Measurements from ENCODE around the gene HOXC6.

The HOXC6 gene

DNA sequence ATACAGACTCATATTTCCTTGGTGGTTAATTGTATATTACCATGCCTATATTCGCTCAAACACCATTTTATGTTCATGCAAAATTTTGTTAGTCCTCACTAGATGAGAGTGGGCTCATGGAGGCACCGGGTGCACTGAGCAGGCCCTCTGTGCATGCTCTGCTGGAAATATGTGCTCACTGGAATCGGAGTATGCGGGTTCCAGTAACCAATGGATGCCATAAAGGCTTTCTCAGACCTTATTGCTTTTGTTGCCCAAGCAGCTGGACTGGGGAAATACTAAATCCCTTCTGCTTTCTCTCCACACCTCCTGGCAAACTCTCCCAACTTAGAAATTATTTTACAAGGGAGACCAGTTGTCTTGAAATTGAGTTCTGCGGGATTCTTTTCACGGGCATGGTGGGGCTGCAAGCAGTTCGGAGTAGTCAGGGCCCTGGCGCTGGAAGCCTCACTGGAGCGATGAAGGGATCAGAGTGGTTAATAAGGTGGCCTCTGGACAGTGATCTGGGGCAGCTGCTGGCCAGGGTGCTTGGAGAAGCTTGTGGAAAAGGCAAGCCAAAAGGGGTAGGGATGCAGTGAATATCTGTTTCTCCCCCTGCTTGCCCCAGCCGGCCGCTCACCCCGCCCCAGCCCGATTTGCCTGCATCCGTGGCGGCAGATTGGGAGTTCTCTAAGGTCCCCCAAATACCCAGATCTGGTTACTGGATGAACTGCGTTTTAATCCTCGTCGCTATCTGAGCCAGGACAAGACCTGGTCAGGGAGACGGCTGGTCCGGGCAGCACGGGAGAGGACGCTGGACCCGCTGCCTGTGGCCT is 7.4 kb upstream of the HOXC6 start:
- no peaks in the 10 kb centered on the region for H3K36me3 ChIP-seq (ENCODE audit: insufficient read depth, low read length)
- H3K4me1 ChIP-seq (ENCODE audit: insufficient read depth, low read length): peaks cover 11% of the 10 kb centered on the region
- H3K9me3 ChIP-seq (ENCODE audit: low read length): no peaks in the 10 kb centered on the region
- no peak overlapping the region for H3K27ac ChIP-seq (ENCODE audit: low read depth, low read length)
- H3K4me3 ChIP-seq (ENCODE audit: low read depth in 1 of 2, low read length in 2 of 2): no peak overlapping the region
- H3K9ac ChIP-seq (ENCODE audit: low read length): no peak overlapping the region
- peaks cover 12 to 88% of the 10 kb centered on the region in 2 donors for H3K27me3 ChIP-seq (ENCODE audit: control insufficient read depth in 1 of 2, insufficient read depth in 2 of 2, low read length in 2 of 2)

DNA sequence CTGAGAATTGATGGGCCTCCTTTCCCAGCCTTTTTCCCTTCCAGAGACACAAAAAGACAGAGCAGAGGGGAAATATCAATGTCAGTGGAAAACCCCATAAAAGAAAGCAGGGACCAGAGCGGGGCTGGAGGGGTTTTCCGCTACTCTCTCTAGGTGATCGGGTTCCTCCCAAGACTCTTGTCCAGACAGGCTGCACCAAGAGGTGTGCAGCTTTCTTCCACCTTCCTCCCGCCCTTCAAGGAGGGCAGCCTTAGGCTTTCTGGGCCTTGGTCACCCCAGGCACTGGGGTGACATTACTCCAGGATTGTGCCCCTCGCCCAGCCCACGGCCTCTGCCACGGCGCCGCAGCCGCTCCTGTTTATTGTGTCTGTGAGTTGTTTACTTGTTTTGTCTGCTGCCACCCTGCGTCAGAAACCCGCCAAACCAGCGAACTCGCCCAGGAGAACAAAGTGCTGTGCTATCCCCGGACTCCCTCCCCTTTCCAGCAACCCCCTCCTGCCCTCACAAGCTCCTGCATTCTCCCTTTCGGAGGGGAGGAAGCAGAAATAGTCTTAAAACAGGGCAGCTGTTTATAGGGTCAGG is 6.7 kb upstream of the HOXC6 start:
- no peak overlapping the region for H3K27ac ChIP-seq (ENCODE audit: low read depth, low read length)

DNA sequence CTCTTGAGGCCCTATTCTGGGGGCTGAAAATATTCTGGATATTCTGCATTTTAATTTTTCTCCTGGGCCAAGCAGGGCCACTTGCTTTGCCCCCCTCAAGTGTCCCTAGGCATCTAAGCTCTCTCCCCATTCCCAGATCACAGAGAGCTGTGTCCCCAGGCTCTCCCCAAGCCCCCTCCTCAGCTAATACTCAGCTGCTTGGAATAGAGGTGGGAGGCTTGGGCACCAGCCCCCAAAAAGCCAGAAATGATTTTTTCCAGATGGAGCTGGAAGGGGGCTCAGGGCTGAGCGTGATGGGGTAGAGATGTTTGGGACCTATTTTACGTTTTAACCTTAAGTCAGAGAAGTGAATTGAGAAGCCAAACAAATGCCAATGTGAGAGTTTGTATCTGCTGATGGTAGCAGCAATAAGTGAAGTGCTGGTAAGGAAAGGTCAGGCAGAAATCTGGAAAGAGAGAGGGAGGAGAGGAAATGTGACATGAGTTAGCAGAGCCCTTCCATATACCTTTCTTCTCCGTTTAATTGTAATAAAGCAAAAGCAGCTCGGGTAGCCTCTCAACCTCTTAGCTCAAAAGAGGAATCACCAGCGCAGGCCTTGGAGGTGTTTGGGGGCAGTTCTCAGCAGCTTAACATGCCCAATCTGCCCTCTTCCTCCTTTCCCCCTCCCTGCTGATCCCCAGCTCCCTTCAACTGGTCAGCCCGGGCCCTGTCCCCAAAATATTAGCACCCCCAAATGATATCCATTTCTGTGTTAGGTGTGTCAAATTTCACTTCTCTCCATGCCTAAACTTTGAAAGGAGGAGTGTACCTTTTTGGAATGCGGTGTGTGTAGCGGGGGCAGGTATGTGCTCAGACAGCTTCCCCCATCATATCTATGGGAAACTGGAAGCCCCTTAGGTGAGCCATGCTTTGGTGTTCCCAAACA is 5.0 kb upstream of the HOXC6 start:
- Histone ChIP-seq H3K27ac (ENCODE audit: low read depth, low read length) (no peak overlapping the region), H3K9ac (ENCODE audit: low read length) (no peak overlapping the region), H3K4me1 (ENCODE audit: insufficient read depth, low read length) (peaks cover 5% of the 10 kb centered on the region), H3K27me3 (ENCODE audit: control insufficient read depth in 1 of 2, insufficient read depth in 2 of 2, low read length in 2 of 2) (peaks cover 26 to 90% of the 10 kb centered on the region in 2 donors), H3K9me3 (ENCODE audit: low read length) (no peaks in the 10 kb centered on the region), H3K36me3 (ENCODE audit: insufficient read depth, low read length) (no peaks in the 10 kb centered on the region), H3K4me3 (ENCODE audit: low read depth in 1 of 2, low read length in 2 of 2) (no peak overlapping the region)

More for the DNA sequence above, 6.7 kb upstream of the HOXC6 start:
- Histone ChIP-seq H3K27me3 (ENCODE audit: control insufficient read depth in 1 of 2, insufficient read depth in 2 of 2, low read length in 2 of 2) (peaks cover 13 to 90% of the 10 kb centered on the region in 2 donors), H3K4me3 (ENCODE audit: low read depth in 1 of 2, low read length in 2 of 2) (no peak overlapping the region), H3K4me1 (ENCODE audit: insufficient read depth, low read length) (peaks cover 5% of the 10 kb centered on the region), H3K9me3 (ENCODE audit: low read length) (no peaks in the 10 kb centered on the region), H3K9ac (ENCODE audit: low read length) (no peak overlapping the region), H3K36me3 (ENCODE audit: insufficient read depth, low read length) (no peaks in the 10 kb centered on the region)

DNA sequence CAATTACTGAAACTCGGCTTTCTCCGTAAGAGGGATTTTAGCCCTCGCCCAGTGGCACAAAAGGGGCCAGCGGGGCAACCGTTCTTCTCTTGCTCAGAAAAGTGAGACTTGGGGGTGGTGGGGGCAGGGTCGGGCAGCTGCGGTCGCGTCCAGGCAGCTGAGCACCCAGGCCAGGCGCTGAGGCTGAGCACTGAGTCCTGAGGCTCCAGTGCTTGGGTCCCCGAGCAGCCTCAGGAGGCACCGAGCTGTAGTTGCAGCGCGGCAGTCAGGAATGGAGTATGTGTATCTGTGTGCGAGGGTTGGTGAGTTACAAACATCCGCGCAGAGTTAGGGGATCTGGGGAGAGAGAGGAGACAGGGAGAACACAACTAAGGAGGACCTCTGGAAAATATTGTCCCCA is 4.1 kb upstream of the HOXC6 start:
- H3K4me1 ChIP-seq (ENCODE audit: insufficient read depth, low read length): peaks cover 13% of the 10 kb centered on the region
- H3K9me3 ChIP-seq (ENCODE audit: low read length): no peaks in the 10 kb centered on the region
- peaks cover 31 to 93% of the 10 kb centered on the region in 2 donors for H3K27me3 ChIP-seq (ENCODE audit: control insufficient read depth in 1 of 2, insufficient read depth in 2 of 2, low read length in 2 of 2)
- no peaks in the 10 kb centered on the region for H3K36me3 ChIP-seq (ENCODE audit: insufficient read depth, low read length)
- H3K9ac ChIP-seq (ENCODE audit: low read length): no peak overlapping the region
- no peak overlapping the region for H3K4me3 ChIP-seq (ENCODE audit: low read depth in 1 of 2, low read length in 2 of 2)
- H3K27ac ChIP-seq (ENCODE audit: low read depth, low read length): no peak overlapping the region

DNA sequence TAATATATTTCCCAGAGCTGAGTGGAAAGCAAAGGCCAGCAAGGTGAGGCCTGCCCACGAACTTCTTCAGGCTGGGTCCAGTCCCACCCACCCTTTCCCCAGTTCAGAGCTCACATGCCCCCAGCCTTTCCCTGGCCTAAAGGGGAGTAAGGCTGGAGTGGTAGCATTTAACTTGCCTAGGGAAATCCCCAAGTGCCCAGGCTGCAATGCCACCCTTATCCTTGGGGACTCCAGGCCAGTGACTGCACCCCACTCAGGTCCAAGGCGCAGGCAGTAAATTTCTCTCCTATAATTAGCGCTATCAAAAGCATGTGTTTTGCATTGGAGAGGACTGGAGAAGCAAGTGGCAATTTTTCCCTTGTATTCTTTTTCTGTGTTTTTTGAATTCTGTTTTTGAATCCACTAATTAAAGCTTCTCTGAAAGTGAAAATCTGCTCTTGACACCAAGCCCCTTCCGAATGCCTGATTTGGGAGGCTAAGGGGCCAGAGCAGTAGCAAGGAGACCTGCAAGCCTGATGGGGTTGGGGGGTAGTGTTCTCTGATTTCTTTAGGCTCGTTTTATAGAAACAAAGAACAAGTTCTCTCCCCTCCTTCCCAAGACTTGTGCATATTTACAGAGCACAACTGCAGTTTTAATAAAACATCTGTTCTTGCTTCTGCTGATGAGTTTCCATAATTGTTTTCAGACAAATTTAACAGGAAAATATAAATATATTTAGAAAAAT is 3.5 kb upstream of the HOXC6 start:
- Histone ChIP-seq H3K9ac (ENCODE audit: low read length) (no peak overlapping the region), H3K4me1 (ENCODE audit: insufficient read depth, low read length) (peaks cover 13% of the 10 kb centered on the region), H3K27me3 (ENCODE audit: control insufficient read depth in 1 of 2, insufficient read depth in 2 of 2, low read length in 2 of 2) (peaks cover 31 to 93% of the 10 kb centered on the region in 2 donors), H3K36me3 (ENCODE audit: insufficient read depth, low read length) (no peaks in the 10 kb centered on the region), H3K4me3 (ENCODE audit: low read depth in 1 of 2, low read length in 2 of 2) (no peak overlapping the region), H3K27ac (ENCODE audit: low read depth, low read length) (no peak overlapping the region), H3K9me3 (ENCODE audit: low read length) (no peaks in the 10 kb centered on the region)

DNA sequence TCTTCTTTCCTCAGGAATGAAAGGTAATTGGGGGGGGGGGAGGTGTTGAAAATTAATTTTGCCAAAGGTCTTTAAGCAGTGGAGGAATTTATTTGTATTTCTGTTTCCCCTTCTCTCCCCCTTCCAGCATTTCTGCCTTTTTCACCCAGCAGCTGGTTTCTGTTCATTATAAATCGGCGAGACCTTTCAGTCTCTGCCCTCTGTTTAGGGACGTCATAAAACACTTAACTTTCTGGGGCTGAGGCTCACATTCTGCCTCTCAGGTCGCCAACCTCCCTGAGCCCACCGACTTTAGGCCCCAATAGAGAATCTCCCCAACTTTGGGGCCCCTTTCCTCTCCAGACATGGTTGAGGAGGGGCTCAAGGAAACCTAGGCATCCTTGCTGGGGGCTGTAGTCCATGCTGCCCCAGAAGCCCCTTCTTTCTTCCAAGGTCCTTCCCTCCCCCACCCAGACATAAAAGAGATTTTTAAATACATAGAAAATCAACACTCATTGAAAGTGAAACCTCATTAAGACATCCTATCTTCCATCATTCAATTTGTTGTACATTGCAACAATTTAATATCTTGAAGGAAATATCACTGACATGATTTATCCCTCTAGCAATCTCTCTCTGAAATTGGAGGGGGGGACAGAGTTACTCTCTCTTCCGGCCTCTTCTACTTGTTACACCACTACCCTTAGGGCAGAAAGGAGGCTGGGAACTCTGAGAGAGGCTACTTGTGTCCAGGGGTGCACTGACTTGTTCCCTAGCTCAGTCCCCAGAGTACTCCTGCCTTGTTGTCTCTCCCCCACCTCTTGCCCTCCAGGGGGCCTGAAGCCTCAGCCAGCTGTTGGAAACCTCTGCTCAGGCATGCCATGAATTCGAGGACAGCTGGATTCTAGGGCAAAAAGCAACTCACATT is 2.5 kb upstream of the HOXC6 start:
- H3K27me3 ChIP-seq (ENCODE audit: control insufficient read depth in 1 of 2, insufficient read depth in 2 of 2, low read length in 2 of 2): peaks cover 31 to 93% of the 10 kb centered on the region in 2 donors

DNA sequence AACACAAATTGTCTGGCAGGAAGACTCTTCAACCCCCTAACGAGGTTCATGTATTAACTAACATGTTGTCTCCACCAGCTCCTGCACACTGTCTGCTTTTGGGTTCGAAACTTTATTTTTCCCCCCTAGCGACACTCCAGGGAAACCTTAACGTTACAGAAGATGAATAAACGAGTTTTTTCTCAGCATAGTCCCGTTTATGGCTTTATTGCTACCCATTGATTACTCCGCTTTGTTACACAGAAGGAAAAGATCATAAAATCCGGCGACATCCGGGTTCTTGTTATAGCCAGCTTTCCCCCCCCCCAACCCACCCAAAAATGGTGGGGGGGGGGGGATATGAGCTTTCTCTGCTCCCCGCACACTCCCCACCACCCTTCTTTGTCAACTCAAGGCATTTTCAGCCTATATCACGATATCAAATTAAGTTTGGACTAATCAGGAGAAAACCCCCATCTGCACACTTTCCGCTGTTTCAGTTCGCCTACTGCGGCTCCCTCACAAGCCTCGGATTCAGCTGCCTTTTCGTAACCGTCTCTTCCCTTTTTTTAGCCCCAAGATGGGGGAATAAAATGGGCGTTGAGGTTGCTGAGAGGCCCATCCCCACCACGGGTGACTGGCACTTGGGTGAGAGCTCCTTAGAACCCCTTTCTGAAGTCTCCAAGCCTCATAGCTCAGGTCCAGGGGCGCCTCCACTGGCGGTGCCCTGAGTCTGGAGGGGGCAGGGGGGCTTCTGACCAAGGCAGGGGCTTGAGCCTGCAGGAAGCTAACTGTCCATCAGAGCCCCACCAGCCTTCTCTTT is 1.4 kb upstream of the HOXC6 start:
- Histone ChIP-seq H3K27ac (ENCODE audit: low read depth, low read length) (no peak overlapping the region), H3K27me3 (ENCODE audit: control insufficient read depth in 1 of 2, insufficient read depth in 2 of 2, low read length in 2 of 2) (peaks cover 33 to 93% of the 10 kb centered on the region in 2 donors)

More for the DNA sequence above, 2.5 kb upstream of the HOXC6 start:
- Histone ChIP-seq H3K9me3 (ENCODE audit: low read length) (no peaks in the 10 kb centered on the region), H3K9ac (ENCODE audit: low read length) (no peak overlapping the region), H3K4me3 (ENCODE audit: low read depth in 1 of 2, low read length in 2 of 2) (no peak overlapping the region), H3K36me3 (ENCODE audit: insufficient read depth, low read length) (no peaks in the 10 kb centered on the region), H3K4me1 (ENCODE audit: insufficient read depth, low read length) (peaks cover 8% of the 10 kb centered on the region), H3K27ac (ENCODE audit: low read depth, low read length) (no peak overlapping the region)

DNA sequence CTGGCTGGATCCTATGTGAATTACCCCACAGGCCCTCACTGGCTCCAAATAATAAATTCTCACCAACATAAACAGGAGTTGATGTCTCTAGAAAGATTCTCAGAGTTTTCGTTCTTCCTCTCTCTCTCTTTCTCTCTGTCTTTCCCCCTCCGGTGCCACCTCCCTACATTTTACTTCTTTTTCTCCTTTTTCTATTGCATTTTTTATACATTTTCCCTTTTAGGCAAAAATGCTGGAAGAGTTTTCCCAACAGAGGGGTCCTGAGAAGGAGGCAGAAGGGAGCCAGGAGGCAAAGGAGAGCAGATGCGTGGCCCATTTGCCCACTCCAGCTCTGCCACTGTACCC is 826 bp upstream of the HOXC6 start:
- H3K4me1 ChIP-seq (ENCODE audit: insufficient read depth, low read length): peaks cover 8% of the 10 kb centered on the region
- H3K36me3 ChIP-seq (ENCODE audit: insufficient read depth, low read length): no peaks in the 10 kb centered on the region
- peaks cover 39 to 94% of the 10 kb centered on the region in 2 donors for H3K27me3 ChIP-seq (ENCODE audit: control insufficient read depth in 1 of 2, insufficient read depth in 2 of 2, low read length in 2 of 2)
- no peak overlapping the region for H3K27ac ChIP-seq (ENCODE audit: low read depth, low read length)
- no peaks in the 10 kb centered on the region for H3K9me3 ChIP-seq (ENCODE audit: low read length)
- H3K9ac ChIP-seq (ENCODE audit: low read length): no peak overlapping the region
- no peak overlapping the region for H3K4me3 ChIP-seq (ENCODE audit: low read depth in 1 of 2, low read length in 2 of 2)

More for the DNA sequence above, 1.4 kb upstream of the HOXC6 start:
- H3K36me3 ChIP-seq (ENCODE audit: insufficient read depth, low read length): no peaks in the 10 kb centered on the region
- no peaks in the 10 kb centered on the region for H3K9me3 ChIP-seq (ENCODE audit: low read length)
- no peak overlapping the region for H3K9ac ChIP-seq (ENCODE audit: low read length)
- H3K4me1 ChIP-seq (ENCODE audit: insufficient read depth, low read length): peaks cover 8% of the 10 kb centered on the region
- no peak overlapping the region for H3K4me3 ChIP-seq (ENCODE audit: low read depth in 1 of 2, low read length in 2 of 2)

DNA sequence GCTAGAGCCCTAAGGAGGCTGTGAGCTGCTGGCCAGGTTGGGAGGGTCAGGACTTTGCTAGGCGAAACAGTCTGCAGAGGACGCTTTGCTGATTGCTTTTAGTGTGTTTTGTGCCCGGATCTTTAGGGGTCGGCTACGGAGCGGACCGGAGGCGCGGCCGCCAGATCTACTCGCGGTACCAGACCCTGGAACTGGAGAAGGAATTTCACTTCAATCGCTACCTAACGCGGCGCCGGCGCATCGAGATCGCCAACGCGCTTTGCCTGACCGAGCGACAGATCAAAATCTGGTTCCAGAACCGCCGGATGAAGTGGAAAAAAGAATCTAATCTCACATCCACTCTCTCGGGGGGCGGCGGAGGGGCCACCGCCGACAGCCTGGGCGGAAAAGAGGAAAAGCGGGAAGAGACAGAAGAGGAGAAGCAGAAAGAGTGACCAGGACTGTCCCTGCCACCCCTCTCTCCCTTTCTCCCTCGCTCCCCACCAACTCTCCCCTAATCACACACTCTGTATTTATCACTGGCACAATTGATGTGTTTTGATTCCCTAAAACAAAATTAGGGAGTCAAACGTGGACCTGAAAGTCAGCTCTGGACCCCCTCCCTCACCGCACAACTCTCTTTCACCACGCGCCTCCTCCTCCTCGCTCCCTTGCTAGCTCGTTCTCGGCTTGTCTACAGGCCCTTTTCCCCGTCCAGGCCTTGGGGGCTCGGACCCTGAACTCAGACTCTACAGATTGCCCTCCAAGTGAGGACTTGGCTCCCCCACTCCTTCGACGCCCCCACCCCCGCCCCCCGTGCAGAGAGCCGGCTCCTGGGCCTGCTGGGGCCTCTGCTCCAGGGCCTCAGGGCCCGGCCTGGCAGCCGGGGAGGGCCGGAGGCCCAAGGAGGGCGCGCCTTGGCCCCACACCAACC is 1.5 kb downstream of the HOXC6 start:
- H3K4me1 ChIP-seq (ENCODE audit: insufficient read depth, low read length): peaks cover 18% of the 10 kb centered on the region
- H3K27me3 ChIP-seq (ENCODE audit: control insufficient read depth in 1 of 2, insufficient read depth in 2 of 2, low read length in 2 of 2): peaks cover 49 to 97% of the 10 kb centered on the region in 2 donors
- no peaks in the 10 kb centered on the region for H3K9me3 ChIP-seq (ENCODE audit: low read length)
- H3K9ac ChIP-seq (ENCODE audit: low read length): no peak overlapping the region
- H3K4me3 ChIP-seq (ENCODE audit: low read depth in 1 of 2, low read length in 2 of 2): no peak overlapping the region
- H3K27ac ChIP-seq (ENCODE audit: low read depth, low read length): no peak overlapping the region
- no peaks in the 10 kb centered on the region for H3K36me3 ChIP-seq (ENCODE audit: insufficient read depth, low read length)
